H4 (cell line): ENCODE data around the gene MDM4. TPM values are rescaled to one million over a fixed set of nuclear protein-coding genes. Genes with fewer than 3 reads are reported as not detected.

Source experiments
- DNase-seq: peaks from one replicate; pipeline ENCODE4 v3.0.0-alpha.2; 2015; ENCODE audit warnings: low spot score
- total RNA-seq: library from RNA; depleted of rRNA; stranded (reverse); fragments of >200 nt; shearing (Covaris generic); gene quantifications from 2 replicates; pipeline ENCODE4 v1.2.3, GENCODE V29; 2014

Gene MDM4
- total RNA-seq, 1 experiment from 2014 or later: 5.9 TPM

DNA sequence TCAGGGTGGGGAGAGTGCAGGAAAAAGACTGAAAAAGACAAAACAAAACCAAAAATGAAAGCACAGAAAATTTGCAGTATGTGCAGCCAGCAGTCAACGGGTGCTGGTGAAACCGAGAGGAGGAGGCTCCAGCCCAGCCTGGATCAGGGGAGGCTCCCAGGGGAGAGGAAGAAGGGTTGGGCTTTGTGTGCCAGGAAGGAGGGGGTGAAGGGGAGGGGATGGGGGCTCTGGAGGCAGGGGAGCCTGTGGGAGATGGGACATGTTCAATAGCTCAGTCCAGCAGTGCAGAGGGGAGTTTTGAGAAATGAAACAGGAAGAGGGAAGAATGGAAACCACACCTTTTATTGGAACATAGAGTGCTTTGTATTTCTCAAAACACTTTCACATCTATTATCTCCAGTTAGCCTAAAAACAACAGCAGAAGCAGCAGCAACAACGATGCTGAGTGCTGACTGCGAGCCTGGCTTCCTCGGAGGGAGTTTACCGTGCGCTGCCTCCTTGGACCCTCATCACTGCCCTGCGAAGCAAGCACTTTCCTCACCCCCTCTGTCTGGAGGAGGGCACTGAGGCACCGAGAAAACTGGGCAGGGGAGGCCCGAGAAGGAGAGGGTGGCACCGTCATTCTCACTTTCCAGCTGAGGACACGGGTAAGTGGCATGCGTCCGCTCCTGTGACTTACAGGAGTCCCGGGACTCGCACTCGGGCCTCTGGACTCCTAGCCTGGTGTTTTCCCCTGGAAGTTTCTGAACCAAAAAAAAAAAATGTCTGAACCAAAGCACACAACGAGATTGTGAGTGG lies 62.9 kb downstream of the MDM4 start:
- DNase-seq: no peak

DNA sequence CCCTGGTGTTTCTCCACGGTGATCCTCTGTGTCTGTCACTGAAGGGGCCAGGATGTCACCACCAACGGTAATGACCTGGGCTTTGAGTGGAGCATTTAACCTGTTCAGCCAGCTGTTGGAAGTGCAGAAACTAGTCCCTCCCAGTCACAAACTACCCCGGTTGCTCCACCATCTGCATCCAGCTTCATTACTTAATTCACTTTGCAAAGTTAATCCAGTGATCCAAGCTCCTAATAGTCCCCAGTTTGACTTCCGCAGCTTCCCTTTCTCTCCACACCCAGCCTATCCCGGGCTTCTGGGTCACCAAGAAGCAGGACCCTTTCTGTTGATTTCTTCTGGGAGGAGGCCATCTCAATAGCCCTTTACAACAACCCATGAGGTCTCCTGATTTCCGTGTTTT lies 63.5 kb downstream of the MDM4 start:
- DNase-seq: no peak

DNA sequence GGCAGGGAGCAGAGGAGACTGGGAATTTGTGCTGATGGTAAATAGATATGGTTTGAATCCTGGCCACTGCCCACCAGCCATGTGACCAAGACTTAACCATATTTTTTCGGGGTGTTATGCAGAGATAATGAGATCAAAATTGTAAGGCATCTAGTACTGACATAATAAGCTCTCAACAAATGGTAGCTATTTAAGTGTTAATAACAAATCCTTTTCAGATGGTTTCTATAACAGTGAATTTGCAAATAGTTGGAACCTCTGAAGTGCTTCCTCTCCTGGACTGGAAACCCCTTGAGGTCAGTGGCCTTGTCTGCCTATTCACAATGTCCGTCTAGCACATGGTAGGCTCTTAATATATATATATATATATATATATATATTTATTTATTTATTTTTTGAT lies 64.7 kb downstream of the MDM4 start:
- no peak for DNase-seq

DNA sequence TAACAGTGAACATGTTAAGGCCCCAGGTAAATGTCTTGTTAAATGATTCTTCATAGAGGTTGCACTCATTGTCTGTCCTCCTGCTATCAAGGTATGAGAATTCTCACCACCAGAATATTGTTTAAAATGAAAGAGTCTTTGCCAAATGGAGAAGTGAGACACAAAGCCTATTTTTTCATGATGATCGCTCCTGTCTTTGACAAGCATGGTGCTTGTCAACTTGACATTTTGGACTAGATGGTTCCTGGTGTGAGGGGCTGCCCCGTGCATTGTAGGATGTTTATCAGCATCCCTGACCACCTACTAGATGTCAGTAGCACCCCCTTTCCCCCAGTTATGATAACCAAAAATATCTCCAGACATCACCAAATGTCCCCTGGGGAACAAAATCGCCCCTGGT lies 65.6 kb downstream of the MDM4 start:
- DNase-seq: no peak

DNA sequence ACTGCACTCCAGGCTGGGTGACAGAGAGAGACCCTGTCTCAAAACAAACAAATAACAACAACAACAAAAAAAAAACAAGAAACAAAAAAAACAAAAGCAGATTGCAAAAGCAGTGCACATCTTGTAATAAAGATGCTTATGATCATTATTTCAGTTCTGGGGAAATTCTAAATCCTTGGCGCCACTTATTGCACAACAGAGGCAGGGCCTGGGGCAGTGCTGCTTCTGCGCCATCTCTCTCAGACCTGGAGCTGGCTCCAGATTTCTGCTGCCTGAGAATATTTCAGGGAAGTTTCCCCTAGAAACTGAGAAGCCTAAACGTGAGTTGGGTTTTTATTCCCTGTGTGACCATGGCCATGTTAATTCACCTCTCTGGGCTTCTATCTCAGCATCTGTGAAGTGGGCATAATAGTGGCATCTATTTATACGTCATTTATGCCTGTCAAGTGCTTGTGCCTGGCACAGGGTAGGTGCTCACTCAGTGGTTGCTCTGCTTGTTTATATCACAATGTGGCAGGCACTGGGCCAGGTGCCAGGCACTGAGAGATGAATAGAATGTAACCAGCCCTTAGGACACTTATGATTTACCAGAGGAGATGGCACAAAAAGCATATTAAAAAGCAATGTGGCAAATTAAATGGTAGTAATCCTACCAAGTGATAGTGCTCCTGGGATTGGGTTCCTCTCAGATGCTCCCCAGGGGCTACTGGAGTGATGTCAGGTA lies 67.9 kb downstream of the MDM4 start:
- DNase-seq: no peak

DNA sequence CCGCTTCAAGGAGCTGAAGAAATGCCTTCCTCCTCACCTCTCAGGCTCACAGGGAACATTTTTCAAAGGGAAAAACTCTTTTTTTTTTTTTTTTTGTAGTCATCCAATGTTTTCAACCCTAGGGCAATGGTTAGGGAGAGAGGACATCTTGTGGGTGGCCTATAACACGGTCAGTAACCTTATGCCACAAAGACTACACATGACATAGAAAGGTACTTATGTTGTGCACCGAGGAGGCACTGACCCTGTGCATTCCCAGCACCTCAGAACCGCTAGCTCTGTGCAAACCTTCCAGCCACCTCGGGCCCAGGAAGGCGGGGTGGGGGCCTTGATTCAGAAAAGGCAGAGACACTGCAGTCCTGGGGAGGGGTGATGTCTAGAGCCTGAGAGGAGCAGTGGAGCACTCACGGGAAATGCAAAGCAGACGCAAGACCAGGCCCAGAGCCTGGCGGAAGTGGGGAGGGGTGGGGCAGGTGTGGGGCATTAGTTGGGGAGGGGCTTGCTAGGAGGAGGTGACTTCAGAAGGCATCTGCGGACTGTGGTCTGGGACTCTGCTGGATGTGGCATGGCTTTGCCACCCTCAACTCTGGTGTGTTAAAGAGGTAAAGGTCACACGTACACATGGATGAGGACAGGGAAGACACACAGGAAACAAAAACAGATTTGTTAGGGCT lies 68.6 kb downstream of the MDM4 start:
- no peak for DNase-seq

DNA sequence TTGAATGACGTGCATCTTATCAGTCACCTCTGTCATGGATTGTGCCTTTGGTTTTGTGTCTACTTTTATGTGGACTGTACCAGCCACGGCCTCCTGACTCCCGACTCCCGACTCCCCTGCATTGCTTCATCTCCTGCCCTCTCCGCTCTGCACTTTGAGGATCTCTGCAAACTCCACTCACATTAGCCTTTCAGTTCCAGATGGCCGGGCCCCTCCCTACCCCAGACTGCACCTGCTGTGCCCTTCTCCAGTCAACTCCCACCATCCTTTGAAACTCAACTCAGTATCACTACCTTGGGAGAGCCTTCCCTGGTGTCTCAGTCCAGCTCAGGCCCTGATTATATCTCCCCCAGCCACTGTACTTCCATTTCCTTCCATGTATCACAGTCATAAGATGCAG lies 71.4 kb downstream of the MDM4 start:
- no peak for DNase-seq

DNA sequence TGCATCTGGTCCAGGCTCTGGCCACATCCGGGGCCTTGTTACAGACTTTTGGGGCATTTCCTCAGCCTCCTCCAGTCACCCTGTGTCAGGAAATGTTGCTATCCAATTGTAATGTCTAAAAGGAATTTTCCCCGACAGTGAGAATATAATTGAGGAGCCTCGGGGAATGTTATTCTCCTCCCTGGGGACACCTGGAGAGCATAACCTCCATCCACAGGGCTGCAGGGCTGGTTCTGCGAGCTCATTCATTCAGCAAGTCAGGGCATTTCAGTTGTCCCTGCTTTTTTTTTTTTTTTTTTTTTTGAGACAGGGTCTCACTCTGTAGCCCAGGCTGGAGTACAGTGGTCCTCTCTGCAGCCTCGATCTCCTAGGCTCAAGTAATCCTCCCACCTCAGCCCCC lies 72.6 kb downstream of the MDM4 start:
- no peak for DNase-seq

DNA sequence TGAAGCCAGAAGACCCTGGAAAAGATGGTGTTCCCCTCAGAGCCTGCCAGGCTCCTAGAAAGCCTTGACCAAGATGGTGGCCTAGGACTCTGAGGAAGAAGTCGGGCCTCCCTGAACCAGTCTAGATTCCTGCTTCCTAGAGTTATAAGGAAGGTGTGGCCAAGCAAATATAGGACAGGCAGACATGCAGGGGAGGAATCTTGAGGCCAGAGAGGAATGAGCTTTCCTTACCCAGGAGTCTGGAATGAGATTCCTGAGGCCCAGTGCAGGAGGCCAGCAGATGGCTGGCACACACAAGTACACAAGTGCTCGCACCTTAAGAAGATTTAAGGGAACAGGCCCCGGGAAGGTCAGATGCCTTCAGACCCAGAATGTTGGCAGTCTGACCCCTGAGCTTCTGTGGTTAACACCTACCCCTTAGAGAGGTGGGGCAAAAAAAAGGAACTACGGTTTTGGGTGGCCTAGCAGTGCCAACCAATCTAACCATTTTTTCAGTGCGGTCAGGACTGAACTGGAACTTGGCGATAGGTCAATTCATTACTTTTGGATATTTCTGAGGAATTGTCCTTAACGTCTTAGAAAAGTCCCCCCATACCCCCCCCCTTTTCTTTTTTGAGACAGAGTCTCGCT lies 73.3 kb downstream of the MDM4 start:
- DNase-seq: no peak

DNA sequence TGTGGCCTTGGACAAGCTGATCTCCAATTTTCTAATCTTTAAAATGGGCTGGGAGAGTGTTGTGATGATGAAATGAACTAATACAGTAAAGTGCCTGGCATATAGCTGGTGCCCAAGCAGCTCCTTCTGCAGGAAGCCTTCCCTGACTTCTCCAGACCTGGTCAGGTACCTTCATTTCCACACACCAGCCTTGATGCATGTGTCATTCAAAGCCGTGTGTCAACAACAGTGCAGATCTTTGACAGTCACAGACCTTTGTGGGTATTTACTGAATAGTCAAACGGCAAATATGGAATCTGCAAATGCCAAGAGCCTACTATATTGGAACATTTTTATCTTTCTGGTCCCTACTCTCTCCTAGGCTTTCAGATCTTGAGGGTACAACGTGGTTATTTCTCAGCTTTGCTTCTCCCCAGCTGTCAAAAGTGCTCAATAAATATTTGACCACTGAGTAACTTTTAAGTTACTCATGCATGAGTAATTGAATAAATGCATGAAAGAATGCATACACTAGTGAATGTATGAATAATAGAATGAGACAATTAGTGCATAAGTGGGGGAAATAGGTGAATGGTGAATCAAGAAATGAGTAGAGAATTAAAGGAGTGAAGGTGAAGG lies 75.4 kb downstream of the MDM4 start:
- DNase-seq: no peak

DNA sequence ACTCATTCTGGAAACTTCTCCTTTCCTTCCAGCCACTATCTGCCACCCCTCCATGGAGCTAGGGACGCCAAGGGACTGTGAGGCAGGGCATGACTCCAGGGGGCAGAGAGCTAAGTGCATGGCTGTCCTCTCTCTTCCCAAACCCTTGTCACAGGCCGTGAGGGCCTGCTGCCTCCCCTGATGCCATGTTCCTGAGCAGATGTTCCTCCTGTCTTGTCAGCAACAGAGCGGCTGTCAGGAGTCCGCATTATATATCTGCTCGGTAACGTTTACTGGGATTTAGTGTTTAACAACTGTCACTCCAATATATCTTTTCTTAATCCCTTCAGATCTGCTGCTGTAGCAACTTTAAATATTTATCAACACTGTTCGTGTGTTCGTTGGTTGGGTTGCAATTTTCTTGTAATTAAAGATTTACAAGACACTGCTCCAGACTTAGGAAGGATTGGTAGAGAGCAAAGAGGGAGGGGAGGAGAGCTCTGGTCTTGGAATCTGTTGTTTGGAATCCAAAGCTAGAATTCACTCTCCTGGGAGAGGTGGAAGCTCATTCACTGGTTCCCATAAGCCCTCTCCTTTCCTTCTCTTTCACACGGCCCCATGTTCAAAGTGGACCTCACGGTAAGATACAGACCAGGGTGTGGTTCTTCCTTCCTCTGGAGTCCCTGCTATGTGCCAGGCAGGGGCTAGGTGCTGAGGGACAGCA lies 76.2 kb downstream of the MDM4 start:
- DNase-seq: no peak

DNA sequence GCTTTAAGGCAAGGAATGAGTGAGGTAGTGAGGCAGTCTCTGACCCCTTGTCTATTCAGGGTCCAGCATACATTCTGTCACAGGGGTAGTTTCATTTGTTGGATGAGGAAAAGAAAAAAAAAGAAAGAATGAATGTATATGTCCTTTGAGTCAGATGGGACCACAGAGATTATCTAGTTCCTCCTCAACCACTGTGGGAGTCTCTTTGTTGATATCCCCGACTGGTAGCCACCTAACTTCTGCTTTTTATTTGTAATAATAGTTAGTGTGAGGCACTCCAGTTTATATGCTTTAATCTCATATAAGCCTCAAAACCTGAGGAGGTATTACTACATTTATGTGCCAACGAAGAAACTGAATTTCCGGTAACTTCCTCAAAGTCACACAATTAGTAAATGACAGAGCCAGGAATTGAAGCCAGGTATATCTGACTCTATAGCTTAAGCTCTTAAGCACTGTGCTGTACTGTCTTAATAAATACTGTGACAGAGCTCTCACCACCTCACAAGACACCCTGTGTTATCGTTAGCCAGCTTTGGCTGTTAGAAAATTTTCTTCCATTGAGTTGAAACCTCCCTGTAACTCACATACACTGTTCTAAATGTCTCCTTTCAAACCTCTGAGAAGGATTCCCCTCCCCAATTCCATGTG lies 82.2 kb downstream of the MDM4 start:
- no peak for DNase-seq

DNA sequence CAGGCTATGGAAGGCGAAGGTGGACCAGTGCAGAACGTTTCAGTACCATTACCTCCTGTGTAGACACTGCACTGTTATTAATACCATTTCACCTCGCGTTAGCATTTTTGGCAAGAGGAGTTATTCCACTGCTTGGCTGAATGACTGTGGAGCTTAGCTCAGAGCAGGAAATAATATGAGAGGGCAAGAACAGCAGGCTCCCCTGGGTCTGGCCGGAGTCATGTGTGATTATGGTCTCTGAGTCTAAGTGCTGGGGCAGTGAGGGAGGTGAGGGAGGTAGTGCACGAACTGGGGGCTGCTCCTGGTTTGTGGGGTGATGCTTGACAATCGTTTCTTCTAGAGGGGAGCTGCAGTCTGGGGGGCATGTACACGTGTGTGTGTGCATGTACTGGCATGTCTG lies 82.9 kb downstream of the MDM4 start:
- DNase-seq: no peak

DNA sequence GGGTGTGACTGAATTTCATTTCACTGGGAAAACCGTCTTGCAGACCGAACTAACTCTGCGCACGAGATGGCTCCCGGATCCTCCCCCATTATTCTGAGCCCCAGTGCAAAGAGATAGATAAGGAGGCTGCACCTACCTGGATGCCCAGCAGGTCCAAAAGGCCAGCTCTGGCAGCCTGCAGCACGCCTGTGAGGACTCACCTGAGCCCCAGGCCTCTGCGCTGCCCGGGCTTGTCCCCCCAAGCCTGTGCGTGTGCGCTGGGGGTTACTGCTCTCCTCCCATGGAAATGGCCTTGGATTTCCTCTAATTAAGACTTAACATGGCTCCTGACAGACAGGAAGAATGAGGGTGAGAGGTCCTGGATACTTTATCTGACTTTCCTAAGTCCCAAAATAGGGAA lies 83.4 kb downstream of the MDM4 start:
- no peak for DNase-seq

DNA sequence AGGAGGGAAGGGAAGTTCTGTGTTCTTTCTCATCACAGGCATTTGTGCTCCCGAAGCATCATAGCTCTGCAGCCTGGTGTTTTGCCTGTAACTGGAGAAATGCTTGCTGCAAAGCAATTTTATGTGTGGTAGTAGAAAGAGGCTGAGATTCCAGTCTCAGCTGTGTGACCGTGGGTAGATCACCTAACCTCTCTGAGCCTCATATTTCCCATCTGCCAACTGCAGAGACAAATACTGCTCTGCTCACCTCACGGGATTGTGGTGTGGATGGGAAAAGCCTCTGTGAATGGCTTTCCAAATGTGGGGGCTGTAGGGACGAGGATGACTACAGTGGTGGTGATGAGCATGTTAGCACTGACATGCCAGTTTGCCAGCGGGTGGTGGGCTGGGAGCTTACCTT lies 84.0 kb downstream of the MDM4 start:
- DNase-seq: no peak

DNA sequence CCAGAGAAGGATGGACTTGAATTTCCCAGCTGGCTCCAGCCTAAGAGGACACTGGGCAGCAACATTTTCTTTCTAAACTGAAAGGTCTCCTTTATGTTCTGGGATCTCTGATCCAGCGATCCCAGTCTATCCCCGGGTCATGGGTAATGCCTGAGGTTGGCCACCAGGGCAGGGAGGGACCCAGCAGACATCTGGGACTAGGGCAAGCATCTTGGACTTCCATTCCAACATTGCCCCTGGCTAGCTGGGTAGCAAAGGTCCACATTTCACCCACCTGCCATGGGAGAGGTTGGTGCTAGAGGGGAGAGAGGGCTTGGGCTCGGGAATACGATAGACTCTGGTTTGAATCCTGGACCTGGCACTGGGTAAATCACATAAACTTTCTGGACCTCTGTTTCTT lies 84.8 kb downstream of the MDM4 start:
- DNase-seq: no peak

DNA sequence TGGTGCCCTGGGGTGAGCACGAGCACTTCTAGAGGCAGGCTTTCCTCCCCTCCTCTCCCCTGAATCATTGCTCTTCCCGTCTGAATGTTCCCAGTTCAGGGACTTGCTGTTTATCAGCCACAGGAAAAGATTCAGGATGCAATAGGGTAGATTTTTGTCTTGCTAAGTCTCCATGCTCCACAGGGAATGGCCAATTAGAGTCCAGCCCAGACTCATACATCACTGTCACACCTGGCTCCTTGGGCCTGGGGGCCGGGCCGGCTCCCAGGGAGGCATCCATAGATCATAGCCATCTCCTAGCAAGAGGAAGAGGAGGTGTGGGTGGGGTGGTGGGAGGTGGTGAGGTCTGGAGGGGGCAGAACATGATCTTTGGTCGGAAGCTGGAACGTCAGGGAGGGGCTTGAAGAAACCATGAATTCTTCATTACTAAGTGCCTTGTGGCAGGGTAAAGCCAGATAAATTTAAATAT lies 85.9 kb downstream of the MDM4 start:
- no peak for DNase-seq

DNA sequence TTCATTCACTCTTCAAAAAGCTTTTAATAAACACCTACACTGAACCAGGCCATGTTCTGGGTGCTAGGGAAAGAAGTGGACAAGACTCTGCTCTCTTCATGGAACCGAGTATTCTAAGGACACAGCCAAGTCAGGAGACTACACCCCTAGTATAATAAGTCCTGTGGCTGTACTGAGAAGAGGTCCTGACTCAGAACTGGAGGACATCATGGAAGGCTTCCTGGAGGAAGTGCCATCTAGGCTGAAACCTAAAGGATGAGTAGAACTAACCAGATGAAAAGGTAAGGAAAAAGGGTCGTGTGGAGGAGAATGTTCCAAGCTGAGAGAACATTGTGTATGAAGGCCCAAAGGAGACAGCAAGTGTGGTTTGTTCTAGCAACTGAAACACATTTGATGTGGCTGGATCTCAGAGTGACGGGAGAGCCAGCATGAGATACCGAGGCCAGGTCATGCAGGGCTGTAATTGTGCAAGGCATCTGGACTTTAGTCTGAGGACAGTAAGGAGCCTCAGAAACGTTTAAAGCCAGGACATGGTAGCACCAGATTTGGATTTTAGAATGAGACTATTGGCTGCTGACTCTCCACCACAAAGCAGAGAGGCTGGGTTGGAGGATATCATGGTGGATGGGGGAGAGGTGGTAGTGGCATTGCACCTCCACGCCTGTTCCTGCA lies 86.8 kb downstream of the MDM4 start:
- no peak for DNase-seq

DNA sequence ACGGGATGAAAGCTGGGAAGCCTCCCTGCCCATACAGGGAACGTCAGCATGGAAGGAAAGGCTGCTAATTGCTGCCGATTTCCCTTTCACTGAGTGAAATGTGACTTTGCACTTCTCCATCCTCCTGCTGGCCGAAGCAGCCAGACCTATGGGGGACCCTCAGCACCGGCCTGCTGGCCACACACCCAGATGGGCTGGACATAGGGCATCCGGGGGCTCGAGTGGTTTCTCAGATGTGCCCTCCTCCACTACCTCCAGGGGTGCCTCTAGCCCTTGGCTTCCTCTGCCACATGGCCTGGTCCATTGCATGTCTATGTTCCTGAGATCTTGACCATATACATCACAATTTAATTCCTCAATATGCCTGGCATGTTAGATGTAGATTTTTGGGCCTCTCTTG lies 89.6 kb downstream of the MDM4 start:
- no peak for DNase-seq
